Fibroblast of peridontal ligament (primary cell): ENCODE results near the gene SUPT20HL1.
"Not testable (repeated sequence)": the region's sequence is repeated elsewhere in the genome, so short reads cannot be mapped to it uniquely, and the experiment has no call there.

Source experiments
- DNase-seq: peaks from one replicate; pipeline ENCODE4 v3.0.0-alpha.2; 2010; ENCODE audit errors: extremely low read depth

The SUPT20HL1 gene

GRCh38 chrX:24360272-24360671, at the start of gene SUPT20HL1:
Gene SUPT20HL1, plus strand, starts transcription at chrX:24360639. Its CDS starts 2,122 bp downstream, at chrX:24362761.
- no peak for DNase-seq

GRCh38 chrX:24310916-24311315, 49.5 kb upstream of the SUPT20HL1 start:
- not testable (repeated sequence) for DNase-seq

GRCh38 chrX:24311507-24312248, 48.8 kb upstream of the SUPT20HL1 start:
- not testable (repeated sequence) for DNase-seq

DNA sequence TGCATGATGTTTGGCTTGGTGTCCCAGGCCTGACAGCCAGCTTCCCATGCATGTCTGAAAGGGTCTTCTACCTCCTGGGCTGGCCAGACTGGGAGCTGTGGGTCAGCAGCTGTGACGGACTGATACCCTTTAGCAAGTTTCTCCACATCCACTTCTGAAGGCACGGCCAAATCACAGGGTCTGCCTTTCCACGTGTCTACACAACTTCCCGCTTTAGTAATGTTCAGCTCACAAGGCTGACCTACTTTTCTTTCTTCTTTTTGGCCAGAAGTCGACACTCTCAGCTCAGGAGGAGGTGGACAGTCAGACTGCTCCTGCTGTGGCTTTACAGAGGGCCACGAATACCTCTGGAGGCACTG, 48.2 kb upstream of the SUPT20HL1 start:
- not testable (repeated sequence) for DNase-seq

DNA sequence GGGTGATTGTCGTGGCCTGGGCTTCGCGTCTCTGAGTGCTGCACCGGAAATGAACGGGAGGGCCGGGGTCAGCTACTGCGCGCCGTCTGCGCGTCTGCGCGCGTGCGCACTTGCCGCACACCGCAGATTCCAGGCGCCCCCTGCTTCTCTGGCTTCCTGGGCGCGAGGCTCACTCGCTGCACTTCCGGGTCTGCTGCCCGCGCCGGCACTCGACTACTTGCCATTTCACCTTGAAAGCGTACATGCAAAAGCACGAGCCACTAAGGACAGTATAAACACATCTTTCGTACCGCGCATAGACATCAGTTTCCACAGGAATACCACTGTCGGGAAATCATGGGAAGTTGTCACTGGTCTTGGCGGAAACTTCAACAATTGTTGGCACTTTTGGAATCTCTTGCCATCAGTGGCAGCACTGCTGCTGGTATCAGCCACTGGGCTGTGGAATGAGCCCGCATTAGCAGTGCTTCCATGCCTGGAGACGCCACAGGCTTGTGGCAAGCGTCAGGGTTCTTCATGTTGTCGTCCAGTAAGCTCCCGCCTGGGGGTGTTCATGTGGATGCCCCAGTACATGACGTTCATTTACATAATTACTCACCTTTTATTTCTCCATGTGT, 46.3 kb upstream of the SUPT20HL1 start, which contains the start of gene SUPT20HL2:
Gene SUPT20HL2 (minus strand): TSS at position 51 of the 617 bp plus-strand sequence. CDS start 754 bp downstream, outside the sequence.
- DNase-seq = no peak

DNA sequence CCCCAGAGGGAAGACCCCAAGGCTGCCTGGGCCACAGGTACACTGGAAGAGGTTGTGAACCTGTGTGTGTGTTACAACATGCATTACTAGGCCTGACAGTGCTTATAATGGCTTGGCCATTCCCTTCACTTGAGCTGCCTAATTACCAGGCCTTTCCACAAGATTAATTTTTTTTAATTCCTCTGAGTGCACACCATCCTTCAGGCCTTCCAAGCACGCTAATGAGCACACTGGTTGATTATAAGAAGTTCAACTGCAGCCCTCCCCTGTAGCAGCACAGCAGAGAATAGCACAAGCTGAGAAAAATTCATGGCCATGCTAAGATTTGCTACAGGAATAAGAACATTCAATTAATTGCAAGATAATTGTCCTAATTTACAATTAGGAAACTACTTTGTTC, 44.3 kb upstream of the SUPT20HL1 start:
- DNase-seq = no peak

DNA sequence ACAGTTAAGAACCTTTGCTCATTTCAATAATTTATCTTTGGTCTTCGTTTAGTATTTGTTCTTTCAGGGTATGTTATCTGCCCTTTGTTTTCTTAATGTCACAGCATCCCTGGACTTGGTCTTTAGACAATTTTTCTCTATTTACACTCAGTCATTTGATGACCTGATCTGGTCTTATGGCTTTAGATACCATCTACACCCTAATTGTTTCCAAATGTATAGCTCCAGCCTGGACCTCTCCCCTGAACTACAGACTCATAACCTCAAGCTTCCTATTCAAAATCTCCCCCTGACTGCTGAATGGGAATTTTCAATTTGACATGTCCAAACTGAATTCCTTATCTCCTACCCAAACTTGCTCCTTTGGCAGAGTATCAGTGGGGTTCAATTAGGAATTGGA, 42.9 kb upstream of the SUPT20HL1 start:
- DNase-seq = no peak

- DNase-seq = no peak
These were observed 38.6 kb upstream of the SUPT20HL1 start for GRCh38 chrX:24321741-24322395.

GRCh38 chrX:24325231-24325630, 35.2 kb upstream of the SUPT20HL1 start:
- DNase-seq = no peak

DNA sequence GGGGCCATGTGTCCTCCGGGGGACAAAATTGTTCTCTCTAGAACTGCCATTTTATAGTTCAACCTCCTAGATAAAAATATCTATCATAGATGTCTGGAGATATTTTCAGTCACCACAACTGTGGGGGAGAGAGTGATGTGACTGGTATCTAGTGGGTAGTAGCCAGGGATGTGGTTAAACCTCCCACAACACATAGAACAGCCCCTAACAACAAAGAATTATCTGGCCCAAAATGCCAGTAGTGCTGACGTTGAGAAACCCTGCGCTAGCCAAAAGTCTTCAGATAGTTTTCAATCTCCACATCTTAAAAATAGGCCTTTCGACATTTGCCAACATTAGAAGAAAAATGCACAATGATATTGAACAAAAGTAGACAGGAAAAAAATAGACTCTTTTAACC, 27.6 kb upstream of the SUPT20HL1 start:
- peak; percentile 51 for DNase-seq

DNA sequence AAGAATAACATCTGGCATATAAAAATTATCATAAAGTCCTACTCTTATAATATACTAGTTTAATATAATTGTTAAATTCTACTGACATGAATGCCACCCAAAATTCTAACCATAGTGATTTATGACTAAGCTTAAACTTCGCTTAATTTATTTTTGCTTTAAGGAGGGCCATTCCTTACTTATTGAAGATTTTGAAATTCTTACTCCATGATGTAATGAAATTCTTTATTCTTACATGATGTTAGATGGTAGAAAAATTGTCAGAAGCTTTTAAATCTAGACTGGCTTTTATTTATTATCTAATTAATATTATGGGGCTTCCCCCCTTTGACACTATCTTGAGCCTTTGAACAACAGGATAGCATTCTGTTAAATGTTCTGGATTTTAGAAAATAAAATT, 27.1 kb upstream of the SUPT20HL1 start:
- peak; percentile 31 for DNase-seq

GRCh38 chrX:24334461-24334860, 26.0 kb upstream of the SUPT20HL1 start:
- no peak for DNase-seq

DNA sequence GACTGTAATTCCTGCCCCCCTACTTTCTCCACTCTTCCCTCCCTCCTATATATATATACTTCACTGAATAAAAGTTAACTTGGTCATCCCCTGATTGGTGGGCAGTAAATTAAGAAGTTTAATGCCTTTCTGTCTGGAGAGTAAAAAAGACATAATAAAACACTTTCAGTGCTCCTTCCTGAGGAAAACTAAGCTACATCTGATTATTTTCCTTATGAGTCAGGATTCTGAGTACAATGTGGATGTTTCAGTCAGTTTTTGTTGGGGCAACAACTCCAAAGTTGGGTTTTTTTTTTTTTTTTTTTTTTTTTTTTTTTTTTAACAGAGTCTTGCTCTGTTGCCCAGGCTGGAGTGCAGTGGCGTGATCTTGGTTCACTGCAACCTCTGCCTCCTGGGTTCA, 24.6 kb upstream of the SUPT20HL1 start:
- peak; percentile 33 for DNase-seq

DNA sequence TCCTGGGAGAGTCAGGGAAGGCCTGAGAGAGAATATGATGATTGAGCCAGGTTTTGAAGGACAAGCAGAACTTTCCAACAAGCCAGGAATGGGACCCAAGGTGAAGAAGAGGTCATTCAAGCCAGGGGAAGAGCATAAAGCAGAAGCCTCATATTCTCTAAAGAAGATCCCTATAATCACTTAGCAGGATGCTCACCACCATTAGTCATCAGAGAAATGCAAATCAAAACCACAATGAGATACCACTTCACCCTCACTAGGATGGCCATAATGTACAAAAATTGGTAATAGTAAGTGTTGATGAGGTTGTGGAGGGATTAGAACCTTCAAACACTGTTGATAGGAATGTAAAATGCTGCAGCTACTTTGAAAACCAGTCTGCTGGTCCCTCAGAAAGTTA, 20.5 kb upstream of the SUPT20HL1 start:
- DNase-seq = no peak

- DNase-seq = no peak
These were observed 19.9 kb upstream of the SUPT20HL1 start for GRCh38 chrX:24340501-24340900.

GRCh38 chrX:24341795-24342194, 18.6 kb upstream of the SUPT20HL1 start:
- DNase-seq = peak; percentile 51

- no peak for DNase-seq
These were observed 16.7 kb upstream of the SUPT20HL1 start for GRCh38 chrX:24343719-24344118.

DNA sequence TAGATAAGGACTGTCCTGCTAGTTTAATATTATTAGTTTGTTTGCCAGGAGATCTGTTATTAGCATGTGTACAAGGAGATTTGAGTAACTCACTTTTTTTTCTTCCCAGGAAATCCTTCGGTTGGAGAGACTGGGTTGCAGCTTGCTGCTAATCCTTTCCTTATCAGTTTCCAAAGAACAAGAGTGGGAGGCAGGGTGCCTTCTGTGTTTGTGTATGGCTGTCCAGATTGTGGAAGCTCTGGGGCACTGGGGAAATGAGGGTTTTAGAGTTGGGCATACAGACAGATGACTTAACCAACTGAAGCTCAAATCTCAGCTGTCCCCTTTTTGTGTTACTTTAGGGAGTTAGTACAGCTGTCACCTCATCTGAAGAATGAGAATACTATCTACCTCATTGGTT, 12.6 kb upstream of the SUPT20HL1 start:
- DNase-seq = no peak

DNA sequence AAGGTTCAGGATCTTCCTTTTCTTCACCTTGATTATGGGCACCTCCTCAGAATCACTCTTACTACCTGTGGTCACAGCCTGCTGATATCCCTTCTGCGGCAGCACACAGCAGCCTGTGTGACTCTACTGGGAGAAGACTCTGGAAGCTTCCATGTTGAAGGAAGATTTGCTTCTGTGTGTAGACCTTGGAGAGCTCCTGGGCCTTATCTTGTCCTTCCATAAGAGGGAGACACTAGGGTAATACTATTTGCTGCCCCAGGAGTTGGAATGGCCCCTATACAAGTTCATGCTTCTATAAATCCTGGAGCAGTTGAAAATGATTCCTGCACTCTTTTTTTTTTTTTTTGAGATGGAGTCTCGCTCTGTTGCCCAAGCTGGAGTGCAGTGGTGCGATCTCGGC, 10.2 kb upstream of the SUPT20HL1 start:
- DNase-seq = no peak

DNA sequence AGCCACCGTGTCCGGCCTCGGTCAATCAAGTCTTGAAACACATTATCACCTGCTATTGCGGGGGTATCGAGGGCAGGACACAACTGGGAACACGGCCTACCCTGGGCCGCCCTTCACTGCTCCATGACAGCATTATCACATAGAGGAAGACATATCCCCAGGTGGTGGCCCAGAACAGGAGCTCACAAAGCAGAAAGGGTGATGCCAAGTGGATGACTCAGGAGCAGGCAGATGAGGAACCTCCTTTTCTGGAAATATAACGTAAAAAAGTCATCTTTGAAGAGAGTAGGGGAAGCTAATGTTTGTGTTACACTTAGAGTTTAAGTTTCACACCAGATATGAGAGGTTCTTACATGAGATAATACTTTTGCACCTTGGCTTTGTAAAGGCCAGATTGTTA, 5.3 kb upstream of the SUPT20HL1 start:
- no peak for DNase-seq

GRCh38 chrX:24357106-24357505, 3.3 kb upstream of the SUPT20HL1 start:
- DNase-seq = no peak

GRCh38 chrX:24362089-24362745, 1.8 kb downstream of the SUPT20HL1 start:
- not testable (repeated sequence) for DNase-seq
